PFSK-1 (cell line): Measurements from ENCODE around the gene KRT23.

Source experiments
- SIN3A ChIP-seq: IDR thresholded peaks from 2 replicates; pipeline ENCODE4 v1.6.1; 2012; ENCODE audit warnings: mild to moderate bottlenecking, low read length, moderate library complexity, borderline replicate concordance; ENCODE audit not compliant: insufficient read depth
- TAF1 ChIP-seq: IDR thresholded peaks from 2 replicates; pipeline ENCODE4 v1.6.1; 2012; ENCODE audit warnings: low read length, control low read depth, borderline replicate concordance; ENCODE audit not compliant: insufficient read depth
- TF ChIP-seq, protein P1 (sequence below), 2 experiments: IDR thresholded peaks; 2 replicates each; pipeline versions ENCODE4 v1.6.1 to v1.8.0; 2011 to 2012; ENCODE audit warnings: low read depth in 2 of 2, low read length in 2 of 2, control low read depth in 1 of 2, inconsistent platforms in 1 of 2, mild to moderate bottlenecking in 1 of 2, moderate library complexity in 1 of 2; ENCODE audit not compliant: insufficient read depth in 1 of 2

DNA sequence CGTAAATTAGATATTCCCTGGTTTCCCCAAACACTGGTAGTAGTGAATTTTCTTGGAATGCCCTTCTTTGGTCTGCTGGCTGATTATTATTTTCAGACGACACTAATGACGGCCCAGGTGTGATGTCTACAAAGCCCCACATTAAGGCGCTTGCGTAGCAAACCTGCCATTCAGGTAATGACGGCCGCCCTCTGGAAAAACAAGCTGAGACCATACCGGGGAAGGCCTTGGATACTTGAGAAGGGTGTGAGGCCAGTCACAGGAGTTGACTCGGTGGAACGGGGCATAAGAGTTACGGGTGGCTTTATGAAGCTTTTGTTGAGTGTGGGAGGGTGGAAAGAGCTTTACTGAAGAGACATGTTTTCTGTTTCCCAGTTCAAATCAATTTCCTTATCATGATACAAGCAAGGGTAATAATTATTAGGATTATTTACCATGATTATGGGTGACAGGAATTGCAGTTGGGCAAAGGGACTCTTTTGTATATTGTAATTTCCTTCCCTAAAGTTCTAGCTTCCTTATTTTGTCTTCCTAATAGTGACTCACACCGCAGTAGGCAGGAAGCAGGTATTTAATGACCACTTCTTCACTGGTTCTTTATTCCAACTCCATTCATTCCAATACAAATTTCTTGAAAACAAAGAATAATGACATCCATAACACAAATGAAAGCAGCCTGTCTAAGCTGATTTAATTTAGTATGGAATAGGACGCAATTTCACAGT, 24.8 kb downstream of the KRT23 start:
- TF ChIP-seq SIN3A, result no peak
- TF ChIP-seq, protein P1, sequence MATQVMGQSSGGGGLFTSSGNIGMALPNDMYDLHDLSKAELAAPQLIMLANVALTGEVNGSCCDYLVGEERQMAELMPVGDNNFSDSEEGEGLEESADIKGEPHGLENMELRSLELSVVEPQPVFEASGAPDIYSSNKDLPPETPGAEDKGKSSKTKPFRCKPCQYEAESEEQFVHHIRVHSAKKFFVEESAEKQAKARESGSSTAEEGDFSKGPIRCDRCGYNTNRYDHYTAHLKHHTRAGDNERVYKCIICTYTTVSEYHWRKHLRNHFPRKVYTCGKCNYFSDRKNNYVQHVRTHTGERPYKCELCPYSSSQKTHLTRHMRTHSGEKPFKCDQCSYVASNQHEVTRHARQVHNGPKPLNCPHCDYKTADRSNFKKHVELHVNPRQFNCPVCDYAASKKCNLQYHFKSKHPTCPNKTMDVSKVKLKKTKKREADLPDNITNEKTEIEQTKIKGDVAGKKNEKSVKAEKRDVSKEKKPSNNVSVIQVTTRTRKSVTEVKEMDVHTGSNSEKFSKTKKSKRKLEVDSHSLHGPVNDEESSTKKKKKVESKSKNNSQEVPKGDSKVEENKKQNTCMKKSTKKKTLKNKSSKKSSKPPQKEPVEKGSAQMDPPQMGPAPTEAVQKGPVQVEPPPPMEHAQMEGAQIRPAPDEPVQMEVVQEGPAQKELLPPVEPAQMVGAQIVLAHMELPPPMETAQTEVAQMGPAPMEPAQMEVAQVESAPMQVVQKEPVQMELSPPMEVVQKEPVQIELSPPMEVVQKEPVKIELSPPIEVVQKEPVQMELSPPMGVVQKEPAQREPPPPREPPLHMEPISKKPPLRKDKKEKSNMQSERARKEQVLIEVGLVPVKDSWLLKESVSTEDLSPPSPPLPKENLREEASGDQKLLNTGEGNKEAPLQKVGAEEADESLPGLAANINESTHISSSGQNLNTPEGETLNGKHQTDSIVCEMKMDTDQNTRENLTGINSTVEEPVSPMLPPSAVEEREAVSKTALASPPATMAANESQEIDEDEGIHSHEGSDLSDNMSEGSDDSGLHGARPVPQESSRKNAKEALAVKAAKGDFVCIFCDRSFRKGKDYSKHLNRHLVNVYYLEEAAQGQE (IDR thresholded peaks at IDR 0.05; ENCODE audit: insufficient read depth in 1 of 2, low read depth in 2 of 2, low read length in 2 of 2), result no peak
- TF ChIP-seq TAF1, result no peak
